ENCODE data around the gene OR51A2.

GRCh38 chr11:4919250-4919649 is 36.3 kb downstream of the OR51A2 start, which contains the start of gene OR51G2:
- TF ChIP-seq CTCF (IDR thresholded peaks at IDR 0.05) (no peak), POLR2A (IDR thresholded peaks at IDR 0.05) (no peak)
